HG02973 (cell line): Measurements from ENCODE around the gene ARGLU1.

Experiments used
- ATAC-seq: cut with Tn5 transposase; IDR thresholded peaks from one replicate; pipeline ENCODE4 v1.9.1; 2021; ENCODE audit warnings: moderate library complexity; ENCODE audit not compliant: unreplicated experiment

Gene ARGLU1

GRCh38 chr13:106505295-106505694 is 62.6 kb downstream of the ARGLU1 start:
- ATAC-seq = no peak

GRCh38 chr13:106503730-106504453 is 64.0 kb downstream of the ARGLU1 start:
- no peak for ATAC-seq

- ATAC-seq = no peak
Measured at GRCh38 chr13:106503272-106503671, 64.7 kb downstream of the ARGLU1 start.

GRCh38 chr13:106500445-106500844 is 67.5 kb downstream of the ARGLU1 start:
- no peak for ATAC-seq

- ATAC-seq = peak; percentile 50
Measured at GRCh38 chr13:106499896-106500295, 68.0 kb downstream of the ARGLU1 start.

GRCh38 chr13:106499113-106499512 is 68.8 kb downstream of the ARGLU1 start:
- ATAC-seq = no peak

GRCh38 chr13:106498571-106498970 is 69.4 kb downstream of the ARGLU1 start:
- no peak for ATAC-seq

- ATAC-seq = peak; percentile 30
Measured at GRCh38 chr13:106498158-106498557, 69.8 kb downstream of the ARGLU1 start.

- no peak for ATAC-seq
Measured at GRCh38 chr13:106497079-106497478, 70.9 kb downstream of the ARGLU1 start.

- ATAC-seq = no peak
Measured at GRCh38 chr13:106496072-106496997, 71.6 kb downstream of the ARGLU1 start.

GRCh38 chr13:106494936-106495335 is 73.0 kb downstream of the ARGLU1 start:
- ATAC-seq = no peak

GRCh38 chr13:106494506-106494905 is 73.4 kb downstream of the ARGLU1 start:
- ATAC-seq = no peak

- ATAC-seq = peak; percentile 76
Measured at GRCh38 chr13:106493533-106494220, 74.3 kb downstream of the ARGLU1 start.

GRCh38 chr13:106492588-106493475 is 75.1 kb downstream of the ARGLU1 start:
- ATAC-seq = no peak

GRCh38 chr13:106491928-106492587 is 75.9 kb downstream of the ARGLU1 start:
- ATAC-seq = no peak
